ENCODE results near the gene MYCN.

GRCh38 chr2:15981646-15982045 is 41.3 kb downstream of the MYCN start:
- no peak for TF ChIP-seq CTCF (IDR thresholded peaks at IDR 0.05)
- TF ChIP-seq POLR2A (IDR thresholded peaks at IDR 0.05), result no peak
